ENCODE measurements around the gene PKN1. TPM values are rescaled to one million over a fixed set of nuclear protein-coding genes. Genes with fewer than 3 reads are reported as not detected.

Gene PKN1
- total RNA-seq, 1 donor from 2014 or later, result 204 TPM

DNA sequence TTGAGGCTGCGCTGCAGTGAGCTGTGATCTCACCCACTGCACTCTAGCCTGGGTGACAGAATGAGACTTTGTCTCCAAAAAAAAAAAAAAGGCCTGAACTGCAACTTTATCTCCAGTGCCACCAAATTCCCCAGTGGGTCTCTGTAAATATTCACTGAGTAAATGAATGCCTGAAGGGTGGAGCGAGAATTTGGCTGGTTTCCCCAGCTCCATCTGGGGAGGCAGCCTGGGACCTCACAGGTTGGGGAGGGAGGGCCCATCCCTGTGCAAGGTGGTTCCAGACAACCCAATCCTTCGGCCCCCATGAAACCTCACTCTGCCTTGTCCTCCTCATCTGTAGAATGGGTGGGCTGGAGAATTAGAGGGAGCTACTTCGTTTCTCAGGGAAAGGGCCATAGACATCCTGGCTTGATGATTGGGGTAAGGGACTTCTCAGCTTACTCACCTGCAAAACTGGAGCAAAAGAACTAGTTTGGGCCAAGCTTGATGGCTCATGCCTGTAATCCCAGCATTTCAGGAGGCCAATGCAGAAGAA lies 4.2 kb upstream of the PKN1 start:
- TF ChIP-seq, protein P1, sequence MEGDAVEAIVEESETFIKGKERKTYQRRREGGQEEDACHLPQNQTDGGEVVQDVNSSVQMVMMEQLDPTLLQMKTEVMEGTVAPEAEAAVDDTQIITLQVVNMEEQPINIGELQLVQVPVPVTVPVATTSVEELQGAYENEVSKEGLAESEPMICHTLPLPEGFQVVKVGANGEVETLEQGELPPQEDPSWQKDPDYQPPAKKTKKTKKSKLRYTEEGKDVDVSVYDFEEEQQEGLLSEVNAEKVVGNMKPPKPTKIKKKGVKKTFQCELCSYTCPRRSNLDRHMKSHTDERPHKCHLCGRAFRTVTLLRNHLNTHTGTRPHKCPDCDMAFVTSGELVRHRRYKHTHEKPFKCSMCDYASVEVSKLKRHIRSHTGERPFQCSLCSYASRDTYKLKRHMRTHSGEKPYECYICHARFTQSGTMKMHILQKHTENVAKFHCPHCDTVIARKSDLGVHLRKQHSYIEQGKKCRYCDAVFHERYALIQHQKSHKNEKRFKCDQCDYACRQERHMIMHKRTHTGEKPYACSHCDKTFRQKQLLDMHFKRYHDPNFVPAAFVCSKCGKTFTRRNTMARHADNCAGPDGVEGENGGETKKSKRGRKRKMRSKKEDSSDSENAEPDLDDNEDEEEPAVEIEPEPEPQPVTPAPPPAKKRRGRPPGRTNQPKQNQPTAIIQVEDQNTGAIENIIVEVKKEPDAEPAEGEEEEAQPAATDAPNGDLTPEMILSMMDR (IDR thresholded peaks at IDR 0.05), result no peak
- Mint-ChIP-seq H3K27ac (ENCODE audit: unreplicated experiment) (no peak overlapping the region), H3K4me3 (ENCODE audit: unreplicated experiment) (no peak overlapping the region), H3K36me3 (ENCODE audit: low read depth) (no peaks in the 10 kb centered on the region), H3K27me3 (ENCODE audit: low read depth) (no peaks in the 10 kb centered on the region), H3K9me3 (ENCODE audit: low read depth) (no peaks in the 10 kb centered on the region), H3K4me1 (ENCODE audit: low read depth) (peaks cover 6% of the 10 kb centered on the region)
- no peak for DNase-seq (ENCODE audit: low spot score)

DNA sequence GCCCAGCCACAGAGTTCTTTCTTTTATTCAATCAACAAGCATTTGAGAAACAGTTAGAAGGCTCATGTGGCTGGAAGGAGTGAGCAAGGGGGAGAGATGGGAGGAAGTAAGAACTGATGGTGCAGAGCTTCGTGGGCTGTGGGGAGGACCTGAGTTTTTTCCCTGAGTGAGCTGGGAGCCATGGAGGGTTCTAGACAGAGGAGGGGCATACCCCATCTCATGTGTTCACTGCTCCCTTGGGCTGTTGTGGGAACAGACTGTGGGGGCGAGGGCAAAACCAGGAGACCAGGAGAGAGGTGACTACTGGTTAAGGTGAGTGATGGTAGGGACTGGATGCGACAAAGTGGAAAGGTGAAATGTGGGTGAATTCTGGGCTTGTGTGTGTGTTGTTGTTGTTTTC lies 2.4 kb upstream of the PKN1 start:
- no peaks in the 10 kb centered on the region for H3K36me3 Mint-ChIP-seq (ENCODE audit: low read depth)
- H3K9me3 Mint-ChIP-seq (ENCODE audit: low read depth), result no peaks in the 10 kb centered on the region
- H3K4me3 Mint-ChIP-seq (ENCODE audit: unreplicated experiment), result no peak overlapping the region
- no peaks in the 10 kb centered on the region for H3K27me3 Mint-ChIP-seq (ENCODE audit: low read depth)
- TF ChIP-seq, protein P1 (IDR thresholded peaks at IDR 0.05), result no peak
- H3K4me1 Mint-ChIP-seq (ENCODE audit: low read depth), result peaks cover 20% of the 10 kb centered on the region
- no peak overlapping the region for H3K27ac Mint-ChIP-seq (ENCODE audit: unreplicated experiment)
- no peak for DNase-seq (ENCODE audit: low spot score)

DNA sequence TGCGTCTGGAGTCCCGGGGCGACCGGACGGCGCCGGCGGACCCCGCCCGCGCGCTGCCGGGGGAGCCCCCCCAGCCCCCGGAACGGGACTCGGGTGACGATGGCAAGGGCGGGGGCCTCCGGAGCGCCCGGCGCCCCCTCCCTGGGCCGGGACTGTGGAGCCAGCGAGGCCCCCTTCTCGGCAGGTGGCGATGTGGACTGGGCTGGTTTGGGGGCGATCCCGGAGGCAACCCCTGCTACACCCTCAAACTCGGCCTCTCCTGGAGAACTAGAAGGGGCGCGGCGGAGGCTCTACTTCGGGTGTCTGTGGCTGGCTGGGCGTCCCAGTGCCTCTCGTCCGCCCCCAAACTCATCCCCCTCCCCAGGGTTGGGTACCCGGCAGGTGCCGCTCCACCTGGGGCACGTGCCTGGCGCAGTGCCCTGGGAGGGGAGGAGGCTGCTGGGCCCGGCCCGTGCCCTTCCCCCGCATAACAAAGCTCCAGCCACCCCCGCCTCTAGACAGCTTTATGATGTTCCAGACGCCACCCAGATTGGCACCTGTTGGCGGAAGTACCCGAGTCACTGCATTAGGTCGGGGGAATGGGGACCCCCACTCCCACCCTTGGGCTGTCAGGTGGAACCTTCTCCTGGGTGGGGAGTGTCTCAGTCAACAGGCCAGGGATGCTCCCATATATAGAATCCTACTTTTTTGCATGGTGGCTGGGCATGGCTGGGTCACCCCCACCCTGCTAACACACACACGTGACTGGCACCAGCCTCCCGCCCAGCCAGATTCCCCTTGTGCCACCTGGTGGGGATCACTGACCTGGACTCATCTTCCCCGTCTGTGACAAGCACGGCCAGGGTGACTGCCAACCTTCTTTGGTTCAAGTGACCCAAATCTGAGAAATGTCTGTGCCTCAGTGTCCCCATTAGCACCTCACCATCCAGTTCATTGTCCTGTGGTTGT lies 722 bp downstream of the PKN1 start:
- H3K36me3 Mint-ChIP-seq (ENCODE audit: low read depth), result no peaks in the 10 kb centered on the region
- no peaks in the 10 kb centered on the region for H3K9me3 Mint-ChIP-seq (ENCODE audit: low read depth)
- no peak for DNase-seq (ENCODE audit: low spot score)
- H3K4me1 Mint-ChIP-seq (ENCODE audit: low read depth), result peaks cover 20% of the 10 kb centered on the region
- TF ChIP-seq, protein P1 (IDR thresholded peaks at IDR 0.05), result peak; percentile 42
- H3K27ac Mint-ChIP-seq (ENCODE audit: unreplicated experiment), result peak overlapping the region; percentile 84
- H3K4me3 Mint-ChIP-seq (ENCODE audit: unreplicated experiment), result peak overlapping the region; percentile 67
- H3K27me3 Mint-ChIP-seq (ENCODE audit: low read depth), result no peaks in the 10 kb centered on the region

DNA sequence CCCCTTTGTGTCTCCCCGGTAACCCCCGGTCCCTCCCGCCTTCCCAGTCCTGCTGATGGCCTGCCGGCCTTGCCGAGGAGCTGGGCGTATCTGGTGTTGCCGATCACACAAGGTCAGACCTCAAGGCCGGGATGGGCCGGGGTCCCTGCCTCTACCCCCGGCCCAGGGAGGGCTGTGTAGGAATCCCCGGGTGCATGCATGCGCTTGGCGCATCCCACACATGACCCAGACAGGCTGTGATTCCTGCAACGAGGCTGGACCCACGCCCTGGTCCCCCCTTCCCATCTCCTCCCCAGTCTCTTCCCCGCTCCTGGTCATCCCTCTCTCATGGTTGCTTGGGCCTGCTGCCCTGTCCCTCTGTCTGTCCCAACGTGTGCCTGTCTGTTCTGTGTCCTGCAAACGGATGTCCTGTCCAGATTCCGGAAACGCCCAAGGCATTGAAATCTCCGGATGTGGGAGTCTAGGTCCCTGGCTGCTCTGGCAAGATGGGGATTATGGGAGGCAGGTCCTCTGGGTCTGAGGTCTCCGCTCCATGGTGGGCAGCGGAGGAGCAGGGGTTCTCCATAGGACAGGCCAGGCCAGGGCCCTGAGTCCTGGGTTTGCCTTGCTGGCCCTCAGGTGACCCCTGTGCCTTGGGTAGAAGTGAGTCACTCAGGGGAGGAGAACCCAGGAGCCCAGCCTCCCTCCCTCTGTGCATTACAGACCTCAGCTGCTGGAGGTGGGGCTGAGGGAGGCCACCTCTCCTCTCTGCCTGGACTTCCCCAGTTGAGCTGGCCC lies 1.6 kb downstream of the PKN1 start:
- peaks cover 3% of the 10 kb centered on the region for H3K36me3 Mint-ChIP-seq (ENCODE audit: low read depth)
- no peaks in the 10 kb centered on the region for H3K9me3 Mint-ChIP-seq (ENCODE audit: low read depth)
- peak overlapping the region; percentile 84 for H3K27ac Mint-ChIP-seq (ENCODE audit: unreplicated experiment)
- TF ChIP-seq, protein P1 (IDR thresholded peaks at IDR 0.05), result no peak
- peaks cover 20% of the 10 kb centered on the region for H3K4me1 Mint-ChIP-seq (ENCODE audit: low read depth)
- H3K27me3 Mint-ChIP-seq (ENCODE audit: low read depth), result no peaks in the 10 kb centered on the region
- peak; percentile 87 for DNase-seq (ENCODE audit: low spot score)
- H3K4me3 Mint-ChIP-seq (ENCODE audit: unreplicated experiment), result peak overlapping the region; percentile 67

All from chondrocyte (in vitro differentiated cells).